SJCRH30 (cell line): ENCODE measurements around the gene SLC29A3. TPM values are rescaled to one million over a fixed set of nuclear protein-coding genes. Genes with fewer than 3 reads are reported as not detected.
A peak's percentile ranks its signal among the peaks of the same experiment; 100 is the strongest.

Source experiments
- DNase-seq, 2 experiments: peaks; one replicate each; pipeline ENCODE4 v3.0.0-alpha.2; 2015 to 2020
- H3K27ac ChIP-seq: fragments of 250-450 bp; sonication (Bioruptor Pico); 2 replicates; pipeline ENCODE4 v1.5.1; 2020; ENCODE audit warnings: mild to moderate bottlenecking, moderate library complexity
- H3K27me3 ChIP-seq: fragments of 250-450 bp; sonication (Bioruptor Pico); 2 replicates; pipeline ENCODE4 v1.5.1; 2020; ENCODE audit warnings: mild to moderate bottlenecking, moderate library complexity
- H3K36me3 ChIP-seq: fragments of 250-450 bp; sonication (Bioruptor Pico); 2 replicates; pipeline ENCODE4 v1.5.1; 2020; ENCODE audit warnings: mild to moderate bottlenecking, moderate library complexity
- H3K4me1 ChIP-seq: fragments of 250-450 bp; sonication (Bioruptor Pico); 2 replicates; pipeline ENCODE4 v1.5.1; 2020; ENCODE audit warnings: mild to moderate bottlenecking, moderate library complexity
- H3K4me3 ChIP-seq: fragments of 250-450 bp; sonication (Bioruptor Pico); 2 replicates; pipeline ENCODE4 v1.5.1; 2020; ENCODE audit warnings: mild to moderate bottlenecking, moderate library complexity
- H3K9me3 ChIP-seq: fragments of 250-450 bp; sonication (Bioruptor Pico); replicated peaks from 2 replicates; pipeline ENCODE4 v1.5.1; 2020; ENCODE audit warnings: mild to moderate bottlenecking, moderate library complexity
- total RNA-seq: library from RNA; depleted of rRNA; stranded (reverse); fragments of >200 nt; shearing (Covaris generic); gene quantifications from 2 replicates; pipeline ENCODE4 v1.2.3, GENCODE V29; 2014

SLC29A3 gene
- total RNA-seq, 1 experiment from 2014 or later = 1.8 TPM

DNA sequence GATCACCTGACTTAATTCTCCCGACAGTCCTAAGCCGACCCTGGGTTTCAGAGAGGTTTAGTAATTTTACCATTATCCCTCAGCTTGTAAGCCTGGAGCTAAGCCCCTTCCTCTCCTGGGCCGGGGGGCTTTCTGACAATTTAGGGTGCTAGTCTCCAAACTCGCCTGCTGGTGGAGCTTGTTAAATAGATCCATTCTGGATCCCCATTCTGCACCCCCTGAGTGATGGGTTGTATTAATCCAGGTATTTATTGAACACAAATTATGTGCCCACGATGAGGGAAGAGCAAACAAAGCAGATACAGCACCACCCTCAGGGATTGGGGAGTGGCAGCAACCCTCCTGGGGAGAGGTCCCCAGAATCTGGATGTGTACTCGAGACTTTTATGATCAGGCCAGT is 1.3 kb upstream of the SLC29A3 start:
- no peaks in the 10 kb centered on the region for H3K27me3 ChIP-seq
- H3K4me3 ChIP-seq = no peak overlapping the region
- no peak overlapping the region for H3K27ac ChIP-seq
- no peak for DNase-seq
- no peaks in the 10 kb centered on the region for H3K36me3 ChIP-seq
- H3K9me3 ChIP-seq = no peaks in the 10 kb centered on the region
- peaks cover 1% of the 10 kb centered on the region for H3K4me1 ChIP-seq

DNA sequence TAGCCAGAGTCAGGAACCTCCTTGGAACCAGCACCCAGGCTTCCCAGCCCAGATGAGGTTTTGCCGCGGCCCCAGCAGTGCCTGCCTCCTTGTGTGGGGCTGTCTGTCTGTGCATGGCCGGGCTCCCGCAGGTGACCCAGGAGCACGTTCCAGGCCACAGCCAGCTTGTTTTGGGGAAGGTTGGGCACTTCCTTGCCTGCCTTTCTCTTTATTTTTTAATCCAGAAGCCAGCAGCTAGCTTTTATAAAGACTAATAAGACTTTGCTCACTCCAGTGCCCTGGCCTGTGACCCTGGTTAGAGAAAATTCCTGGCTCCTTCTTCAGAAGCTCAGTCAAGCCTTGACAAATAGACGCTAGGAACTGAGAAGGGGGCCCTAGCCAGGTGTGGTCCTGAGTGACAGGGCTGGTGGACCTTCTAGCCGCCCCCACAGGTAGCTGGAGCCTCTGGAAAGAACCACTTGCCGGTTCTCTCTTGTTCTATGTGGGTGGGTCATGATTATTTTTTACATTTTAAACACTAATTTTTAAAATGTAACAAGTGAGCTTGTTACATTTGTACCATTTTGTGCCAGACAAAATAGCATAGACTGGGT is 837 bp downstream of the SLC29A3 start:
- H3K27me3 ChIP-seq = no peaks in the 10 kb centered on the region
- H3K27ac ChIP-seq = no peak overlapping the region
- DNase-seq = no peak
- peak overlapping the region; percentile 79 for H3K4me3 ChIP-seq
- no peaks in the 10 kb centered on the region for H3K36me3 ChIP-seq
- H3K4me1 ChIP-seq = no peaks in the 10 kb centered on the region
- H3K9me3 ChIP-seq = no peaks in the 10 kb centered on the region

- H3K27ac ChIP-seq = no peak overlapping the region
- no peaks in the 10 kb centered on the region for H3K27me3 ChIP-seq
- H3K4me3 ChIP-seq = no peak overlapping the region
- no peaks in the 10 kb centered on the region for H3K4me1 ChIP-seq
- no peaks in the 10 kb centered on the region for H3K36me3 ChIP-seq
- DNase-seq = no peak
- H3K9me3 ChIP-seq = no peaks in the 10 kb centered on the region
Measured at GRCh38 chr10:71320592-71320991, 1.5 kb downstream of the SLC29A3 start.

GRCh38 chr10:71321386-71321785 is 2.3 kb downstream of the SLC29A3 start:
- Histone ChIP-seq H3K4me3 (no peak overlapping the region), H3K9me3 (no peaks in the 10 kb centered on the region), H3K4me1 (no peaks in the 10 kb centered on the region), H3K36me3 (no peaks in the 10 kb centered on the region), H3K27ac (no peak overlapping the region), H3K27me3 (no peaks in the 10 kb centered on the region)
- DNase-seq = no peak

DNA sequence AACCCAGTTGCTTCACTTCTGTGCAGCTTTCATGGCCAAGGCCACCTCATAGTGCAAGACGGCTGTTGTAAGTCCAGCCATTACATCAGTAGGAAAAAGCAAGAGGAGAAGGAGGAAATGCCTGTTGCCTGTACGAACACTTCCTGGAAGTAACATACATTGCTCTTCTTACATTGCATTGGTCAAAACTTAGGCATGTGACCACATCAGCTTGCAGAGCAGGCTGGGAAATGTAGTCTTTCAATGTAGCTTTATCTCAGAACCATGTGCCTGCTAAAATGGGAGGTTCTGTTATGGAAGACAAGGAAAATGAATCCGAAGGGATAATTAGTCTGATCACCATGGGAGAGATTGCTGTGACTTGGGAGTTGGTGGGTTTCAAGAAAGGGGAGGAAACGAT is 4.3 kb downstream of the SLC29A3 start:
- Histone ChIP-seq H3K9me3 (no peaks in the 10 kb centered on the region), H3K36me3 (no peaks in the 10 kb centered on the region), H3K4me1 (no peaks in the 10 kb centered on the region), H3K27ac (no peak overlapping the region), H3K27me3 (no peaks in the 10 kb centered on the region), H3K4me3 (no peak overlapping the region)
- DNase-seq = peak in 1 of 2 experiments; percentile 34

GRCh38 chr10:71324743-71325142 is 5.7 kb downstream of the SLC29A3 start:
- no peak for DNase-seq
- Histone ChIP-seq H3K4me3 (no peak overlapping the region), H3K9me3 (no peaks in the 10 kb centered on the region), H3K4me1 (no peaks in the 10 kb centered on the region), H3K36me3 (no peaks in the 10 kb centered on the region), H3K27me3 (no peaks in the 10 kb centered on the region), H3K27ac (no peak overlapping the region)

GRCh38 chr10:71325267-71325666 is 6.2 kb downstream of the SLC29A3 start:
- Histone ChIP-seq H3K4me1 (no peaks in the 10 kb centered on the region), H3K27me3 (no peaks in the 10 kb centered on the region), H3K27ac (no peak overlapping the region), H3K4me3 (no peak overlapping the region), H3K36me3 (no peaks in the 10 kb centered on the region), H3K9me3 (no peaks in the 10 kb centered on the region)
- no peak for DNase-seq

GRCh38 chr10:71326464-71326881 is 7.4 kb downstream of the SLC29A3 start:
- no peak overlapping the region for H3K27ac ChIP-seq
- no peaks in the 10 kb centered on the region for H3K27me3 ChIP-seq
- no peak for DNase-seq
- H3K9me3 ChIP-seq = no peaks in the 10 kb centered on the region
- H3K4me3 ChIP-seq = no peak overlapping the region
- no peaks in the 10 kb centered on the region for H3K36me3 ChIP-seq
- H3K4me1 ChIP-seq = no peaks in the 10 kb centered on the region

DNA sequence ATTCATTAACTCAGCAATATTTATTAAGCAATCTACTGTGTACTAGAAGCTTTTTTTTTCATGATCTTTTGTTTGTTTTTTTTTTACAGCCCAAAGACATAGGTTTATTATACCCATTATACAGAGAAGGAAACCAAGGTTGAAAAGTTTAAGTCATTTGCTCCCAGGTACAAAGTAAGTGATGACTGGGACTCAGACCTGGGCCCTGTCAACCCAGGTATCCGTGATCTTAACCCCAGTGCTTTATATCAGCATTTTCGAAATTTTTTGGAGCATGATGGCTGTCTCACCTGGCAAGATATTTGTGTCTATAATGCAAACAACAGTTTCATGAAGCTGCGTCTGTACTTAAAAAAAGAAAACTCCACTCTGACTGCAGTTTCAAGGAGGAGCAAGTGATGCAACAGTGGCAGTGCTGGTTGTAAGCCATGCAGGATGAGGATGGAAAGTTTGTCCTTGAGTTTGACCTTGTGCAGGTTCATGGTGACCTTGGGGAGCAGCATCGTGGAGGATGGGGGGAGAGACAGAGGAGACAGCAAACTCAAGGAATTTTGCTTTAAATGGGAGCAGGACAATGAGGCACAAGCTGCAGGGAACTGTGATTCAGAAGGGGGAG is 11.8 kb downstream of the SLC29A3 start:
- Histone ChIP-seq H3K4me3 (no peak overlapping the region), H3K36me3 (no peaks in the 10 kb centered on the region), H3K4me1 (no peaks in the 10 kb centered on the region), H3K27ac (no peak overlapping the region), H3K9me3 (no peaks in the 10 kb centered on the region), H3K27me3 (no peaks in the 10 kb centered on the region)
- no peak for DNase-seq

DNA sequence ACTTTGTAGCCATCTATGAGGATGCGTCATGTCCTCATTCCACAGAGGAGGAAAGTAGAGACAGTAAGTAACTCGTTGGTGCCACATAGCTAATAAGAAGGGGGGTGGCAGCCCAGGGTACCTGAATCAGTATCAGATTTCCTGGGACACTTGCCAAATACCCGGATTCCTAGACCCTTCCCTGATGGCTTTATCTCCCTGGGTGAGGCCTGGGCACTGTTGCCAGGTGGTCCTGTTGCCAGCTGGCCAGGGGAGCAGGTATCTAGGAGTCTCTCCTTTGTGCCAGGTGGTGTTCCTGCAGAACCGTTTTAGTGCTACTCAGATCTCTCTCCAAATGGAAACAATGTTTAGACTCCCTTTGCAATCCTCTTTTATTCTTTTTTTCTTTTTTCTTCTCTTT is 12.7 kb downstream of the SLC29A3 start:
- Histone ChIP-seq H3K9me3 (no peaks in the 10 kb centered on the region), H3K36me3 (no peaks in the 10 kb centered on the region)
- DNase-seq = no peak

DNA sequence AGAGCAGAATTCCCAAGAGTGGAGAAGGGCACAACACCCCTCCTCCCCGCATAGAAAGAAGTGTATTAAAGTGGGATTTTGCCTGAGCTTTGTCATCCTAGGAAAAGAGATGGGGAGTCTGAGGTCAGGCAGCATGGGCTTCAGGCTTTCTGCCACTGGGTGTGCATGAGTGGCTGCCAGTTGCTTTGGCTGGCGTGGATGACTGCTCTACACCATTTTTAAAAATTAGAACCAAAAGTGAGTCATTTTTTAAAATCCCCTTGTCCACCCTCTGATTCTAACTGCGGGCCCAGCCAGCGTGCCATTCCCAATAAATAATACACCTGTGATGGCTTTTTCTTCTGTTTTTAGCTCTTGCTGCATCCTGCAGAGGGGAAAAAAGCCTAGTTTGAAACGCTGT is 13.4 kb downstream of the SLC29A3 start:
- H3K9me3 ChIP-seq = no peaks in the 10 kb centered on the region
- no peak overlapping the region for H3K4me3 ChIP-seq
- H3K27ac ChIP-seq = no peak overlapping the region
- no peaks in the 10 kb centered on the region for H3K36me3 ChIP-seq
- DNase-seq = no peak
- H3K4me1 ChIP-seq = no peaks in the 10 kb centered on the region
- no peaks in the 10 kb centered on the region for H3K27me3 ChIP-seq

More for the DNA sequence above, 12.7 kb downstream of the SLC29A3 start:
- Histone ChIP-seq H3K4me1 (no peaks in the 10 kb centered on the region), H3K27me3 (no peaks in the 10 kb centered on the region), H3K27ac (no peak overlapping the region), H3K4me3 (no peak overlapping the region)

DNA sequence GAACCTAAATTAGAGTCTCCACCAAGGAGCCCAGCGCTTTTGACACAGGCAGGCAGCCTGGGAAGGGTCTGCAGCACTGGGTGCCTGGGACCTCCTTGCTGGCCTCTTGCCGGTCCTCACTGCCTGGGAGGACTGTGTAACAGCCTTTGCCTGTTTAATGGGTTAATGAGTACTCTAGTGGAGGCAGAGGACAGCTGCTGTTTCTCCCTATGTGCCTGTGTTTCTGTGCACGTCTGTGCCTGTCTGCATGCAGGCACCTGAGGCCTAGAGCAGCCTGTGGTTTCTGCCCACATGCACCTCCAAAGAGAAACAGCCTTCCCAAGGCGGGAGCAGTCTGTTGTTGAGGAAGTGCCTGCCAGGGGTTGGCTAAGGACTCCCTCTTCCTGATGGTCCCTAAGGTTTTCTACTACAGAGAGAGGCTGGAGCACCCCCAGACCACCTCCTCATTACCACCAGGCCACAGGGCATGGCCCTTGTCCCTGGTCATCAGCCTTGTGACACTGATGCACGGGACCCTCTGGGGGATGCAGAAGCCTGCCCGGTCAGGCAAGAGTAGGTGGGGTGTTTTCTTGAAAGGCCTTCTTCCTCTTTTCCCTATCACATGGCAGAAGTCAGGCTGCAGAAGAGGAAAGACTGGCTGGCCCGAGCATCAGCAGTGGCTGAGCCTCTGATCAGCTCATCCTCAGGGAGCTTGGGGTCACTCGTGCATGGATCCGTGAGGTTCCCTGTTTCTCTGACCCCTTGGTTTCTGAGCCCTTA is 14.2 kb downstream of the SLC29A3 start:
- no peak overlapping the region for H3K4me3 ChIP-seq
- H3K27ac ChIP-seq = no peak overlapping the region
- H3K27me3 ChIP-seq = no peaks in the 10 kb centered on the region
- H3K9me3 ChIP-seq = no peaks in the 10 kb centered on the region
- H3K4me1 ChIP-seq = no peaks in the 10 kb centered on the region
- no peaks in the 10 kb centered on the region for H3K36me3 ChIP-seq
- no peak for DNase-seq

- no peak for DNase-seq
- H3K36me3 ChIP-seq = no peaks in the 10 kb centered on the region
- no peak overlapping the region for H3K27ac ChIP-seq
- no peaks in the 10 kb centered on the region for H3K27me3 ChIP-seq
- no peaks in the 10 kb centered on the region for H3K4me1 ChIP-seq
- H3K4me3 ChIP-seq = no peak overlapping the region
- no peaks in the 10 kb centered on the region for H3K9me3 ChIP-seq
Measured at GRCh38 chr10:71334221-71334791, 15.2 kb downstream of the SLC29A3 start.

GRCh38 chr10:71335173-71335708 is 16.2 kb downstream of the SLC29A3 start:
- Histone ChIP-seq H3K36me3 (no peaks in the 10 kb centered on the region), H3K27ac (no peak overlapping the region), H3K9me3 (no peaks in the 10 kb centered on the region), H3K27me3 (no peaks in the 10 kb centered on the region), H3K4me3 (no peak overlapping the region), H3K4me1 (no peaks in the 10 kb centered on the region)
- no peak for DNase-seq

GRCh38 chr10:71336632-71337031 is 17.6 kb downstream of the SLC29A3 start:
- H3K36me3 ChIP-seq = no peaks in the 10 kb centered on the region
- H3K27me3 ChIP-seq = no peaks in the 10 kb centered on the region
- DNase-seq = no peak

More at GRCh38 chr10:71336632-71337031, 17.6 kb downstream of the SLC29A3 start:
- no peak overlapping the region for H3K27ac ChIP-seq
- no peaks in the 10 kb centered on the region for H3K9me3 ChIP-seq
- no peak overlapping the region for H3K4me3 ChIP-seq
- no peaks in the 10 kb centered on the region for H3K4me1 ChIP-seq
